ENCODE results near the gene ACOT11. TPM values are rescaled to one million over a fixed set of nuclear protein-coding genes. Genes with fewer than 3 reads are reported as not detected.

ACOT11 gene
- total and polyA plus RNA-seq, 2 experiments from 2014 or later = 13.8 to 20.0 TPM

- no peak overlapping the region for H3K4me3 ChIP-seq
Observed at GRCh38 chr1:54583307-54583686, 35.3 kb downstream of the ACOT11 start.

GRCh38 chr1:54583871-54584270 is 35.8 kb downstream of the ACOT11 start:
- no peak for TF ChIP-seq EZH2phosphoT487 (IDR thresholded peaks at IDR 0.05; ENCODE audit: low read depth, severe bottlenecking, unreplicated experiment)
- TF ChIP-seq CTCF (IDR thresholded peaks at IDR 0.05; ENCODE audit: poor library complexity) = no peak
- no peak for TF ChIP-seq EZH2 (IDR thresholded peaks at IDR 0.05; ENCODE audit: borderline replicate concordance)
- Histone ChIP-seq H4K20me1 (ENCODE audit: insufficient read depth, poor library complexity, severe bottlenecking) (no peaks in the 10 kb centered on the region), H3K9me2 (replicated peaks; ENCODE audit: insufficient read depth) (no peaks in the 10 kb centered on the region), H3K4me1 (ENCODE audit: insufficient read depth) (peaks cover 12% of the 10 kb centered on the region), H2AFZ (no peak overlapping the region), H3K27ac (no peak overlapping the region), H3K27me3 (no peaks in the 10 kb centered on the region), H3K4me2 (no peak overlapping the region), H3K9me3 (ENCODE audit: low read depth) (no peaks in the 10 kb centered on the region), H3K36me3 (replicated peaks; ENCODE audit: insufficient read depth, low read depth) (no peaks in the 10 kb centered on the region), H3K4me3 (no peak overlapping the region), H3K79me2 (no peaks in the 10 kb centered on the region)
- WGBS (ENCODE audit: low lambda C conversion rate, missing lambda C conversion rate) = 95% methylated on average over 2 of the region's 2 CpGs
- no peak for DNase-seq (ENCODE audit: low spot score)

More at GRCh38 chr1:54583307-54583686, 35.3 kb downstream of the ACOT11 start:
- Histone ChIP-seq H3K27ac (no peak overlapping the region), H3K9me2 (replicated peaks; ENCODE audit: insufficient read depth) (no peaks in the 10 kb centered on the region), H3K4me1 (ENCODE audit: insufficient read depth) (peaks cover 15% of the 10 kb centered on the region), H4K20me1 (ENCODE audit: insufficient read depth, poor library complexity, severe bottlenecking) (no peaks in the 10 kb centered on the region), H3K36me3 (replicated peaks; ENCODE audit: insufficient read depth, low read depth) (no peaks in the 10 kb centered on the region), H3K4me2 (no peak overlapping the region), H3K9me3 (ENCODE audit: low read depth) (no peaks in the 10 kb centered on the region), H2AFZ (no peak overlapping the region), H3K79me2 (no peaks in the 10 kb centered on the region), H3K27me3 (no peaks in the 10 kb centered on the region)
- TF ChIP-seq EZH2phosphoT487 (IDR thresholded peaks at IDR 0.05; ENCODE audit: low read depth, severe bottlenecking, unreplicated experiment) (no peak), CTCF (IDR thresholded peaks at IDR 0.05; ENCODE audit: poor library complexity) (no peak), EZH2 (IDR thresholded peaks at IDR 0.05; ENCODE audit: borderline replicate concordance) (no peak)
- 91% methylated on average over 3 of the region's 3 CpGs for WGBS (ENCODE audit: low lambda C conversion rate, missing lambda C conversion rate)
- DNase-seq (ENCODE audit: low spot score) = no peak

- Histone ChIP-seq H3K9me2 (replicated peaks; ENCODE audit: insufficient read depth) (no peaks in the 10 kb centered on the region), H4K20me1 (ENCODE audit: insufficient read depth, poor library complexity, severe bottlenecking) (no peaks in the 10 kb centered on the region), H3K4me1 (ENCODE audit: insufficient read depth) (peaks cover 5% of the 10 kb centered on the region), H3K4me2 (no peak overlapping the region), H3K79me2 (no peaks in the 10 kb centered on the region), H3K4me3 (no peak overlapping the region), H3K36me3 (replicated peaks; ENCODE audit: insufficient read depth, low read depth) (no peaks in the 10 kb centered on the region), H3K27ac (no peak overlapping the region), H3K9me3 (ENCODE audit: low read depth) (no peaks in the 10 kb centered on the region), H2AFZ (no peak overlapping the region), H3K27me3 (no peaks in the 10 kb centered on the region)
- no peak for DNase-seq (ENCODE audit: low spot score)
- 96% methylated on average over 17 of the region's 17 CpGs for WGBS (ENCODE audit: low lambda C conversion rate, missing lambda C conversion rate)
- TF ChIP-seq CTCF (IDR thresholded peaks at IDR 0.05; ENCODE audit: poor library complexity) (no peak), EZH2phosphoT487 (IDR thresholded peaks at IDR 0.05; ENCODE audit: low read depth, severe bottlenecking, unreplicated experiment) (no peak), EZH2 (IDR thresholded peaks at IDR 0.05; ENCODE audit: borderline replicate concordance) (no peak)
Observed at GRCh38 chr1:54584575-54584974, 36.5 kb downstream of the ACOT11 start.
